ENCODE measurements around the gene SIAH1.

SIAH1 gene

GRCh38 chr16:48370229-48370628 is 15.0 kb downstream of the SIAH1 start:
- H3K27ac ChIP-seq: no peak overlapping the region
- TF ChIP-seq CTCF (IDR thresholded peaks at IDR 0.05): no peak
- TF ChIP-seq ZFX (IDR thresholded peaks at IDR 0.05; ENCODE audit: borderline replicate concordance): no peak

- TF ChIP-seq ZFX (IDR thresholded peaks at IDR 0.05; ENCODE audit: borderline replicate concordance): no peak
- no peak for TF ChIP-seq CTCF (IDR thresholded peaks at IDR 0.05)
- H3K27ac ChIP-seq: no peak overlapping the region
Observed at GRCh38 chr16:48369765-48370164, 15.4 kb downstream of the SIAH1 start.

- no peak overlapping the region for H3K27ac ChIP-seq
- TF ChIP-seq ZFX (IDR thresholded peaks at IDR 0.05; ENCODE audit: borderline replicate concordance): no peak
- TF ChIP-seq CTCF (IDR thresholded peaks at IDR 0.05): no peak
Observed at GRCh38 chr16:48367441-48368049, 17.7 kb downstream of the SIAH1 start.

GRCh38 chr16:48366165-48367093 is 18.8 kb downstream of the SIAH1 start:
- peak overlapping the region; percentile 62 for H3K27ac ChIP-seq
- TF ChIP-seq CTCF (IDR thresholded peaks at IDR 0.05): no peak
- TF ChIP-seq ZFX (IDR thresholded peaks at IDR 0.05; ENCODE audit: borderline replicate concordance): no peak

- H3K27ac ChIP-seq: peak overlapping the region; percentile 62
- TF ChIP-seq ZFX (IDR thresholded peaks at IDR 0.05; ENCODE audit: borderline replicate concordance) (no peak), CTCF (IDR thresholded peaks at IDR 0.05) (peak; percentile 21; the same call in 1 of the 2 replicates)
Observed at GRCh38 chr16:48365601-48366164, 19.5 kb downstream of the SIAH1 start.

GRCh38 chr16:48365025-48365600 is 20.1 kb downstream of the SIAH1 start:
- TF ChIP-seq CTCF (IDR thresholded peaks at IDR 0.05) (no peak), ZFX (IDR thresholded peaks at IDR 0.05; ENCODE audit: borderline replicate concordance) (no peak)
- peak overlapping the region; percentile 62 for H3K27ac ChIP-seq
